Muscle of arm (tissue), 14 donors: ENCODE measurements around the gene HAGHL. TPM values are rescaled to one million over a fixed set of nuclear protein-coding genes. Genes with fewer than 3 reads are reported as not detected.
A peak's percentile ranks its signal among the peaks of the same experiment; 100 is the strongest.

ENCODE experiments used
- DNase-seq: peaks from one replicate; pipeline ENCODE4 v3.0.0-alpha.2; 2013
- long read RNA-seq, 11 donors: transcript quantifications; one replicate each; lab custom pipeline, GENCODE V29; 2026
- polyA plus RNA-seq, 12 donors: library from polyadenylated mRNA; unstranded; fragments of 120-200 nt; gene quantifications; one replicate each; pipeline ENCODE4 v1.2.1, GENCODE V29; 2013; ENCODE audit not compliant: insufficient read length in 12 of 12

HAGHL gene, protein sequence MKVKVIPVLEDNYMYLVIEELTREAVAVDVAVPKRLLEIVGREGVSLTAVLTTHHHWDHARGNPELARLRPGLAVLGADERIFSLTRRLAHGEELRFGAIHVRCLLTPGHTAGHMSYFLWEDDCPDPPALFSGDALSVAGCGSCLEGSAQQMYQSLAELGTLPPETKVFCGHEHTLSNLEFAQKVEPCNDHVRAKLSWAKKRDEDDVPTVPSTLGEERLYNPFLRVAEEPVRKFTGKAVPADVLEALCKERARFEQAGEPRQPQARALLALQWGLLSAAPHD
- 1 to 10 TPM in 9 of 12 donors, under 1 TPM in 1, not detected in 2; 0.99 to 2.9 (median 2.1) TPM for polyA plus RNA-seq
- long read RNA-seq, donor 1: 0 reads
- long read RNA-seq, donor 2, partial matches to known transcripts: 0 of 5 reads
- long read RNA-seq, donor 2, other reads (novel, unspliced or antisense): 5 of 5 reads
- long read RNA-seq, donor 3: 0 reads
- long read RNA-seq, donor 4: 0 reads
- long read RNA-seq, donor 5: 0 reads
- long read RNA-seq, donor 6: 0 reads
- long read RNA-seq, donor 7: 0 reads
- long read RNA-seq, donor 8, partial matches to known transcripts: 0 of 1 reads
- long read RNA-seq, donor 8, other reads (novel, unspliced or antisense): 0 of 1 reads
- long read RNA-seq, donor 9: 0 reads
- long read RNA-seq, donor 10: 0 reads
- long read RNA-seq, donor 11: 0 reads

GRCh38 chr16:726438-727290, at the start of gene HAGHL, which contains the start of gene CCDC78:
Gene HAGHL (plus strand): TSS chr16:727106. CDS start chr16:727510, 404 bp downstream.
Gene CCDC78 (minus strand): TSS chr16:726443. CDS start chr16:726367, 76 bp downstream.
- no peak for DNase-seq

DNA sequence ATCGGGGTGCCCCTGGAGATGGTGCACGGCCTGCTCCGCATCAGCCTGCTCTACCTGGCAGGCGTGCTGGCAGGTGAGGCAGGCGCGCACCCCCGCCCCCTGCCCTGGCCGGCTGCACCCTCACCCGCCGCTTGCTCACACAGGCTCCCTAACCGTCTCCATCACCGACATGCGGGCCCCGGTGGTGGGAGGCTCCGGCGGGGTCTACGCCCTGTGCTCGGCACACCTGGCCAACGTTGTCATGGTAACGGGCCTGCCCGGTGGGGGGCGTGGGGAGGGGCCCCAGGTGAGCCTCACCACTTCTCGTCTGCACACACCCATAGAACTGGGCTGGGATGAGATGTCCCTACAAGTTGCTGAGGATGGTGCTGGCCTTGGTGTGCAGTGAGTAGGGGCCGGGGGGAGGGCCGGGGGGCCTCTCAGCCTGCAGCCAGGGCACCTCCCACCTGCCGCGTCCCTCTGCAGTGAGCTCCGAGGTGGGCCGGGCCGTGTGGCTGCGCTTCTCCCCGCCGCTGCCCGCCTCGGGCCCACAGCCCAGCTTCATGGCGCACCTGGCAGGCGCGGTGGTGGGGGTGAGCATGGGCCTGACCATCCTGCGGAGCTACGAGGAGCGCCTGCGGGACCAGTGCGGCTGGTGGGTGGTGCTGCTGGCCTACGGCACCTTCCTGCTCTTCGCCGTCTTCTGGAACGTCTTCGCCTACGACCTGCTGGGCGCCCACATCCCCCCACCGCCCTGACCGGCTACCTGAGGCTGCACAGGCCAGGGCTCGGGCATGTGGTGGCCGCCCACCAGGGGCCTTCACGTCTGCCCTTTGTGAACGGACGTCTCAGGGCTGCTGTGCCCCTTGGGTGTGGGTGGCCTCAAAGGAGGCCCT, 49.4 kb upstream of the HAGHL start:
- DNase-seq: no peak

GRCh38 chr16:678209-678857, 48.6 kb upstream of the HAGHL start:
- no peak for DNase-seq

GRCh38 chr16:678858-679813, 47.8 kb upstream of the HAGHL start:
- DNase-seq: peak; percentile 60

DNA sequence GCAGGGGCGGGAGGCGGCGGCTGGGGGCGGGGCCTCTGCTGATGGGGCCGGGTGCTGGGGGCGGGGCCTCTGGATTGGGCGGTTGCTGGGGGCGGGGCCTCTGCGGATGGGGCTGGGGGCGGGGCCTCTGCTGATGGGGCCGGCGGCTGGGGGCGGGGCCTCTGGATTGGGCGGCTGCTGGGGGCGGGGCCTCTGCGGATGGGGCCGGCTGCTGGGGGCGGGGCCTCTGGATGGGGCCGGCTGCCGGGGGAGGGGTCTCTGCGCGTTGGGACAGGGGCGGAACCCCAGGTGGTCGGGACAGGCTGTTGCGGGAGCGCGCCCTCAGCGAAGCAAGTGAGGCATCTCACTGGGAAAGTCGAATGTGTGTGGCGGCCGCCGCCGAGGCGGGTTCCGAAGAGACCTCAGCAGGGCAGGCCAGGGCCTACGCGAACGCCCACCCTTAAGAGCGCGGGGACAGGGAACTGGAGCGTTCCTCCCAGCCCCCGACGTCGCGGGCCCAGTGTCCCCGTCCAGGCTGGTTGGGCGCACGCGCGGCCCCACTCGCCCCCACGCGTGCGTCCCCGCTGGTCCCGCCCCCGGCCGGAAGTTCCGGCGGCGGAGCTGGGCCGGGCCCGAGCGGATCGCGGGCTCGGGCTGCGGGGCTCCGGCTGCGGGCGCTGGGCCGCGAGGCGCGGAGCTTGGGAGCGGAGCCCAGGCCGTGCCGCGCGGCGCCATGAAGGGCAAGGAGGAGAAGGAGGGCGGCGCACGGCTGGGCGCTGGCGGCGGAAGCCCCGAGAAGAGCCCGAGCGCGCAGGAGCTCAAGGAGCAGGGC, 46.9 kb upstream of the HAGHL start, which contains the start of gene STUB1:
Gene STUB1, plus strand, starts transcription at position 597 of the 811 bp plus-strand sequence. Its CDS starts 116 bp downstream, at position 713.
- DNase-seq: peak; percentile 87

- DNase-seq: no peak
These were observed 46.3 kb upstream of the HAGHL start for GRCh38 chr16:680625-680945.

DNA sequence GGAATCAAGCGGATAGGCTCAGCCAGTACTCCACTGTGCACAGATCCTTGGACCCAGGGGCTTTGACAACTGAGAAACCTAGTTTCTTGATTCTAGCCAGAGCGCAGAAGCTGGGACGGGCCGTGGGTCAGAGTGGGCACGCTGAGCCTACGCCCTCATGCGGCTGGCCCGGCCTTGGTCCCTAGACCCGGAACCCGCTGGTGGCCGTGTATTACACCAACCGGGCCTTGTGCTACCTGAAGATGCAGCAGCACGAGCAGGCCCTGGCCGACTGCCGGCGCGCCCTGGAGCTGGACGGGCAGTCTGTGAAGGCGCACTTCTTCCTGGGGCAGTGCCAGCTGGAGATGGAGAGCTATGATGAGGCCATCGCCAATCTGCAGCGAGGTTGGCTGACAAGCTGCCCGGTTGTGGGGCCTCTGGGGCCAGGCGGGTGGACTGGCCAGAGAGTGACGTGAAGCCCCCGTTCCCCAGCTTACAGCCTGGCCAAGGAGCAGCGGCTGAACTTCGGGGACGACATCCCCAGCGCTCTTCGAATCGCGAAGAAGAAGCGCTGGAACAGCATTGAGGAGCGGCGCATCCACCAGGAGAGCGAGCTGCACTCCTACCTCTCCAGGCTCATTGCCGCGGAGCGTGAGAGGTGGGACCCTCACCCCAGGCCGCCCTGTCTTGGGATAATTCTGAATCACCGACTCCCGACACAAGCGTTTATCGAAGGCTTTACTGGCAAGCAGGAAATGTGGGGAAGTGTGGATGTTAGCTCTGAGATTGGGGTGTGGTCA, 45.8 kb upstream of the HAGHL start:
- no peak for DNase-seq

DNA sequence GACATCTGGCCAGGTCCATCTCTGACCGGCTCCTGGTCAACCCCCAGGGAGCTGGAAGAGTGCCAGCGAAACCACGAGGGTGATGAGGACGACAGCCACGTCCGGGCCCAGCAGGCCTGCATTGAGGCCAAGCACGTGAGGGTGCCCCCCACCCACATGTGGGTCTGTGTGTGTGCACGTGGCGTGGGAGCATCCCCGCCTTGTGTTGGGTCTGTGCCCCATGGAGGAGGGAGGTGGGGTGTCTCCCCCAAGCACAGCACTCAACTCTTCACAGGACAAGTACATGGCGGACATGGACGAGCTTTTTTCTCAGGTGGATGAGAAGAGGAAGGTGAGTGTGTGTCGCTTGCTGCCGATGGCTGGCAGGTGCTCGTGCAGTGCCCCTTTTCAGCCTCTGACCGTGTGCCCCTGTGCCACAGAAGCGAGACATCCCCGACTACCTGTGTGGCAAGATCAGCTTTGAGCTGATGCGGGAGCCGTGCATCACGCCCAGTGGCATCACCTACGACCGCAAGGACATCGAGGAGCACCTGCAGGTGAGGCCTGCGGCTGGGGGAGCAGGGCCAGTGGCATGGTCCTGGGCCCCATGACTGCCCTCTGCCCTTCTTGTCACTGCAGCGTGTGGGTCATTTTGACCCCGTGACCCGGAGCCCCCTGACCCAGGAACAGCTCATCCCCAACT, 45.0 kb upstream of the HAGHL start:
- no peak for DNase-seq

- DNase-seq: no peak
These were observed 44.2 kb upstream of the HAGHL start for GRCh38 chr16:682493-683395.

- DNase-seq: no peak
These were observed 43.4 kb upstream of the HAGHL start for GRCh38 chr16:683396-684070.

DNA sequence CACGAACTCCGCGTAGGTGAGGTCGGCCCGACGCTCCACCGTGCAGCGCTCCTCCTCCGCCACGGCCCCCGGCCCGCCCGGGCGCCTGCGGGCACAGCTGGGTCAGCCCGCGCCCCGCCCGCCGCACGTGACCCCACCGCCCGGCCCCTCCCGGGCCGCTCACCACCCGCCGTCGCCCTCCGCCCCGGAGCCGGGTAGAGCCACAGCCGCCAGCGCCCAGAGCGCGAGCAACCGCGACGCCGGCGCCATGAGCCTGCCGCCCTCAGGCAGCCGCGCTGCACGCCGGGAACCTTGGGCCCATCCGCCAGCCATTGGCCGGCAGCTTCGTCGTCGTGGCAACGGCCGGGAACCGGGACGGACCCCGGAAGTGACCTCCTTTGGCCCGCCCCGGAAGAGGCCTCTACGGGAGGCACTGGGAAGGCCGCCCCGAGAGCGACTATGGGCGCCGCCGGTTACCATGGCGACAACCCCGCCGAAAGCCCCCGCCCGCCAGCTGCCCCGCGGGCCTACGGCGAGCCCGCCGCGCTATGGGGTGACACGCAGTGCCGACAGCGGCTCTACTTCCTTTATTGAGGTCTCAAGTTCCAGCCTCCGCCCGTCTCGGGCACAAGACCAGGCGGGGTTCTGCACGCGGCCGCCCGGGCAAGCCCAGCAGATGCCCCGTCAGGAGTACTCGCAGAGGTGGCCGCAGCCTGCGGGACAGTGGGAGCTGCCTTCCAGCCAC, 42.7 kb upstream of the HAGHL start, which contains the start of gene JMJD8:
Gene JMJD8, minus strand, starts transcription at position 264 of the 724 bp plus-strand sequence. Its CDS starts 15 bp downstream, at position 249.
- peak; percentile 96 for DNase-seq

GRCh38 chr16:684961-685696, 41.8 kb upstream of the HAGHL start:
- no peak for DNase-seq

DNA sequence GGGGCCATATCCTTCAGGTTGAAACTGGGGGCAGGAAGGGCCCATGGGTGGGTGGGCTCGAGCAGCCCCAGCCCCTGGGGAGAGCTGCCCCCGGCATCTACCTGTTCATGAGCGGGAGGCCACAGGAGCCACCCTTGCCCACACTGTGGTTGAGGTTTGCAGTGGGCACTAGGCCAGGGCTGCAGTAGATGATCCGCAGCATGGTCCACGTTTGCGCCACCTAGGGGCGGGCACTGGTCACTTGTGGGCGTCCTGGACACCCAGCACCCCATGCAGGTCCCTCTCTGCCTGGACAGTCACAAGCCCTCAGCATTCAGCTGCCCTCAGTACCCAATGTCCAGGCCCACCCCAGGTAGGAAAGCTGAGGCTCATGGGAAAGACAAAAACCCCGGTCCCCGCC, 40.9 kb upstream of the HAGHL start:
- DNase-seq: no peak
